Smooth muscle cell (in vitro differentiated cells): ENCODE results near the gene NOL8. TPM values are rescaled to one million over a fixed set of nuclear protein-coding genes. Genes with fewer than 3 reads are reported as not detected.

Source experiments
- DNase-seq: peaks from one replicate; lab custom pipeline; 2025; ENCODE audit not compliant: unreplicated experiment; lab: John Stamatoyannopoulos, UW
- H2AFZ ChIP-seq: fragments of 200-600 bp; sonication (generic); 2 replicates; pipeline ENCODE4 v1.6.0; 2016; ENCODE audit warnings: antibody characterized with exemption, low read depth, mild to moderate bottlenecking
- H3F3A ChIP-seq: fragments of 200-600 bp; sonication (generic); 2 replicates; pipeline ENCODE4 v1.6.0; 2017; ENCODE audit warnings: antibody characterized with exemption, low read depth
- H3K27ac ChIP-seq: fragments of 200-600 bp; sonication (generic); 2 replicates; pipeline ENCODE4 v1.5.1; 2016; ENCODE audit warnings: low read depth, mild to moderate bottlenecking
- H3K27me3 ChIP-seq: fragments of 200-600 bp; sonication (generic); 2 replicates; pipeline ENCODE4 v1.6.1; 2016; ENCODE audit warnings: low read depth, mild to moderate bottlenecking
- H3K36me3 ChIP-seq: fragments of 200-600 bp; sonication (generic); 2 replicates; pipeline ENCODE4 v1.5.1; 2016; ENCODE audit warnings: low read depth
- H3K4me1 ChIP-seq: fragments of 200-600 bp; sonication (generic); 2 replicates; pipeline ENCODE4 v1.5.1; 2016; ENCODE audit warnings: low read depth
- H3K4me2 ChIP-seq: fragments of 200-600 bp; sonication (generic); 2 replicates; pipeline ENCODE4 v1.6.0; 2016; ENCODE audit warnings: mild to moderate bottlenecking
- H3K4me3 ChIP-seq: fragments of 200-600 bp; sonication (generic); 2 replicates; pipeline ENCODE4 v1.5.1; 2016; ENCODE audit warnings: mild to moderate bottlenecking
- H3K79me2 ChIP-seq: fragments of 200-600 bp; sonication (generic); 2 replicates; pipeline ENCODE4 v1.6.0; 2016; ENCODE audit warnings: low read depth, mild to moderate bottlenecking
- H3K9ac ChIP-seq: fragments of 200-600 bp; sonication (generic); 2 replicates; pipeline ENCODE4 v1.6.0; 2016; ENCODE audit warnings: low read depth
- H3K9me3 ChIP-seq: fragments of 200-600 bp; sonication (generic); replicated peaks from 2 replicates; pipeline ENCODE4 v1.5.1; 2016; ENCODE audit warnings: low read depth
- H4K20me1 ChIP-seq: fragments of 200-600 bp; sonication (generic); 2 replicates; pipeline ENCODE4 v1.6.0; 2016; ENCODE audit warnings: low read depth
- whole genome bisulfite sequencing: methylation state at CpG from one replicate; pipeline ENCODE4 v1.1.7; 2016; ENCODE audit warnings: low lambda C conversion rate; 5-methylcytosine and 5-hydroxymethylcytosine counted together
- polyA plus RNA-seq: library from polyadenylated mRNA; unstranded; fragments of >200 nt; fragmentation: Nextera tagmentation; extraction: Ambion mirVana; gene quantifications from 2 replicates; pipeline ENCODE4 v1.2.1, GENCODE V29; 2016
- total RNA-seq: library from RNA; depleted of rRNA; stranded (reverse); fragments of >200 nt; gene quantifications from 2 replicates; pipeline ENCODE4 v1.2.3, GENCODE V29; 2014
- TF ChIP-seq, protein P1 (sequence below): fragments of 200-600 bp; sonication (generic); IDR thresholded peaks from 2 replicates; pipeline ENCODE4 v1.5.1; 2017; ENCODE audit warnings: borderline replicate concordance, mild to moderate bottlenecking, antibody characterized with exemption; ENCODE audit not compliant: insufficient read depth, poor library complexity, severe bottlenecking

NOL8 gene
- total and polyA plus RNA-seq, 2 experiments from 2014 or later: 15.1 to 21.3 TPM

DNA sequence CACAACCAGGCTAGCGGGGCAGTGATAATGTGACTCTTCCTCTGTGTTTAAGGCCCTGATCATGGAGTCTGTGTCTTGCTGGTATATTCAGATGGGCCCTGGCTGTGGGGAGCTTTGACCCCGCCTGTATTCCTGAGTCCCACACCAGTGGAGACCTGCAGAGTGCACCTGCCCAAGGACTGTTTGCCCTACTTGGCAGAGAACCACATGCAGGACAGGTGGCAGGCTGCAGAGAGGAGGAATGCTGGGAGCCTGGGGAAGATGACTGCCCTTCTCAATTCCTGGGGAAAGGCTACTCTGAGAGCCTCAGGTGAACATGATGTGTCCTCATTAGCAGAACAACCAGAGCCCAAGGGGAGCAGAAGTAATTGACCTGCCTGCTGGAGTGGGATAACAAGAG is 67.8 kb downstream of the NOL8 start:
- TF ChIP-seq, protein P1, sequence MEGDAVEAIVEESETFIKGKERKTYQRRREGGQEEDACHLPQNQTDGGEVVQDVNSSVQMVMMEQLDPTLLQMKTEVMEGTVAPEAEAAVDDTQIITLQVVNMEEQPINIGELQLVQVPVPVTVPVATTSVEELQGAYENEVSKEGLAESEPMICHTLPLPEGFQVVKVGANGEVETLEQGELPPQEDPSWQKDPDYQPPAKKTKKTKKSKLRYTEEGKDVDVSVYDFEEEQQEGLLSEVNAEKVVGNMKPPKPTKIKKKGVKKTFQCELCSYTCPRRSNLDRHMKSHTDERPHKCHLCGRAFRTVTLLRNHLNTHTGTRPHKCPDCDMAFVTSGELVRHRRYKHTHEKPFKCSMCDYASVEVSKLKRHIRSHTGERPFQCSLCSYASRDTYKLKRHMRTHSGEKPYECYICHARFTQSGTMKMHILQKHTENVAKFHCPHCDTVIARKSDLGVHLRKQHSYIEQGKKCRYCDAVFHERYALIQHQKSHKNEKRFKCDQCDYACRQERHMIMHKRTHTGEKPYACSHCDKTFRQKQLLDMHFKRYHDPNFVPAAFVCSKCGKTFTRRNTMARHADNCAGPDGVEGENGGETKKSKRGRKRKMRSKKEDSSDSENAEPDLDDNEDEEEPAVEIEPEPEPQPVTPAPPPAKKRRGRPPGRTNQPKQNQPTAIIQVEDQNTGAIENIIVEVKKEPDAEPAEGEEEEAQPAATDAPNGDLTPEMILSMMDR: no peak
- H3K9me3 ChIP-seq: no peaks in the 10 kb centered on the region

DNA sequence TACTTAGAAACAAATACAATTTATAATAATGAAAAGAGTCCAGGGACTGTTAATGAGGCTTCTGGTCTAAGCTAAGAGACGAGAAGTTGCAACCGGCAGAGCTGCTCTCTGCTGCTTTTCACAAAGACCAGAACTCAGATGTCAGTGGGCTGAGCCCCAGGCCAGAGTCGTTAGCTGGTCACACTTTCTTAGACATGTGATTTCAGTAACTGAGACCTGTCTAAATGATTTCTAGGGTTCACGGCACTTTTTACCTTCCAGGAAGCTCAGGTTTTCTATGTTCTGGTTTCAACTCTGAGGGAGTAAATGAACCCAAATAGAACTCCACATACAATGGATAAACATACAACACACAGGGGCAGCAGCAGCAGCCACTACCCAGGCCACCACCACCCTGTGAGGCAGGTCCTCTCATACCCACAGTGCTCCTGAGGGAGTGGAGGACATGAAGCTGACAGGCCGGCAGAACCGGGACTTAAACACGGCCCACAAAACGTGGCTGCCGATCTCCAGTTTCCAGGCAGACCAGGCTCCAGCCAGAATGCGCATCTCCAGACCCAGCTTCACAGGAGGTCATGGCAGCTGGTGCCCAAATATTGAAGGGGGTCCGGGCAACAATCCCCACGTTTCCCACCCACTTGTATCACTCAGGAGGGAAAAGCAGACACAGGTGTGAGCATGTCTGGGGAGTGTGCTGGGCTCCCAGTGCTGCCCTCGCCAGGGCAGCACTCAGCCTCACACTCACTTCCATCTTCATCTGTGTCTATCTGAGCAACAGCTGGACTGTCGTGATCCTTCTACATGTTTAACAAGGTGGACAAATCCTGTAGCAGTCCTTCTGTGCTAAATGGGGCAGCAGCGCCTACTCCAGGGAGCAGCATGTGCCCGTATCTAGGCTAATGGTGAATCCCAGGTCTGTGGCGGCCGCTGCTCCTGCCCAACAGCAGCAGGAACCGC is 70.5 kb downstream of the NOL8 start:
- H3K4me1 ChIP-seq: no peaks in the 10 kb centered on the region
- TF ChIP-seq, protein P1: no peak
- H3K4me3 ChIP-seq: no peak overlapping the region
- no peaks in the 10 kb centered on the region for H4K20me1 ChIP-seq
- no peak overlapping the region for H3K27ac ChIP-seq
- H3K4me2 ChIP-seq: no peak overlapping the region
- no peaks in the 10 kb centered on the region for H3K9me3 ChIP-seq
- H2AFZ ChIP-seq: no peak overlapping the region
- H3K9ac ChIP-seq: no peak overlapping the region
- H3K27me3 ChIP-seq: no peaks in the 10 kb centered on the region
- no peaks in the 10 kb centered on the region for H3F3A ChIP-seq
- no peak for DNase-seq
- peaks cover 3% of the 10 kb centered on the region for H3K79me2 ChIP-seq
- 87% methylated on average over 19 of the region's 19 CpGs for WGBS
- peaks cover 37% of the 10 kb centered on the region for H3K36me3 ChIP-seq

More for the DNA sequence above, 67.8 kb downstream of the NOL8 start:
- H3K27ac ChIP-seq: no peak overlapping the region
- H3K79me2 ChIP-seq: no peaks in the 10 kb centered on the region
- no peak overlapping the region for H2AFZ ChIP-seq
- 100% methylated on average over 2 of the region's 2 CpGs for WGBS
- H3K36me3 ChIP-seq: peaks cover 33% of the 10 kb centered on the region
- H3K27me3 ChIP-seq: no peaks in the 10 kb centered on the region
- no peaks in the 10 kb centered on the region for H4K20me1 ChIP-seq
- no peak overlapping the region for H3K4me2 ChIP-seq
- no peaks in the 10 kb centered on the region for H3F3A ChIP-seq
- no peak for DNase-seq
- no peaks in the 10 kb centered on the region for H3K4me1 ChIP-seq
- no peak overlapping the region for H3K4me3 ChIP-seq
- H3K9ac ChIP-seq: no peak overlapping the region

DNA sequence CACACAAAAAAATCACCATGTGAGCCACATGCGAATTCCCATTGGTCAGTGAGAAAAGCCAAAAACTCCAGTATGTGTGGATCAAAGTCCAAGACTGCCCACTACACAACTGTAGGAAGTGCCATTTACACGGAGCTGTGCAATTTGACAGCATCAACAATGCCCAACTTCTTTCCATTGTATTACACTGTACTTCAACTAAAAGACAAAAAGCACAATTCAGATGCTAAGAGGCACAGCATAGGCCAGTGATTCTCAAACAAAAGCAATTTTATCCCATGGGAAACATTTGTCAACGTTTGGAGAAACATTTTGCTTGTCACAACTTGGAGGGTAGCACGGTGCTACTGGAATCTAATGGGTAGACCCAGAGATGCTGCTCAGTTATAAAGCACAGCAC is 71.5 kb downstream of the NOL8 start:
- Histone ChIP-seq H3K36me3 (peaks cover 43% of the 10 kb centered on the region), H3K27me3 (no peaks in the 10 kb centered on the region), H3K79me2 (peaks cover 3% of the 10 kb centered on the region), H3K4me2 (no peak overlapping the region), H3K9me3 (no peaks in the 10 kb centered on the region), H3F3A (no peaks in the 10 kb centered on the region), H4K20me1 (no peaks in the 10 kb centered on the region), H3K27ac (no peak overlapping the region), H3K9ac (no peak overlapping the region), H3K4me1 (no peaks in the 10 kb centered on the region), H2AFZ (no peak overlapping the region), H3K4me3 (no peak overlapping the region)
- 94% methylated on average over 4 of the region's 4 CpGs for WGBS
- no peak for DNase-seq
- TF ChIP-seq, protein P1: no peak

DNA sequence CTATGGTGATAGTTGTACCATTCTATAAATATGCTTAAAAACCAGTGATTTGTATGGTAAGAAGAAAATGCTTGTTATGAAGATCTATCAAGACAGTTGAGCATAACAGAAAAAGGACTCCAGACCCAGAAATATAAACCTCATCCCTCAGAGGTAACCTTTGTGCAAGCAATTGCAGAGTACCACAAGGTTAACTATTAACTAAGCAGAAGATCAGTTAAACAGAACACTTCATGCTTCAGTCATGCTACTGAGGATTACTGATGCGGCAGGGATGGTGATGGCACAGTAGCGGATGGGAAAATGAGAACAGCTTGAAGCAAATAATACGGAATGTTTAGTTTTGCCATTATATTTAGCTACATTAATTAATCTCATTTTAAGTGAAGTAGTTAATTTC is 77.2 kb downstream of the NOL8 start:
- no peak for DNase-seq
- Histone ChIP-seq H3K4me3 (no peak overlapping the region), H3K79me2 (peaks cover 3% of the 10 kb centered on the region), H3K36me3 (peaks cover 30% of the 10 kb centered on the region), H3K27ac (peak overlapping the region; percentile 96), H3K4me1 (no peaks in the 10 kb centered on the region), H4K20me1 (no peaks in the 10 kb centered on the region), H3K4me2 (no peak overlapping the region), H3K27me3 (no peaks in the 10 kb centered on the region), H3K9ac (no peak overlapping the region), H3K9me3 (no peaks in the 10 kb centered on the region), H2AFZ (no peak overlapping the region), H3F3A (peaks cover 16% of the 10 kb centered on the region)
- WGBS: 96% methylated on average over 3 of the region's 3 CpGs
- TF ChIP-seq, protein P1: no peak
